ENCODE data around the gene MAP2K5.

MAP2K5 gene

GRCh38 chr15:67504796-67505195, 37.7 kb upstream of the MAP2K5 start:
- no peak overlapping the region for H3K4me3 ChIP-seq (ENCODE audit: low read depth, low read length)
- TF ChIP-seq POLR2A (IDR thresholded peaks at IDR 0.05; ENCODE audit: extremely low read depth, insufficient read length) (no peak), MYC (IDR thresholded peaks at IDR 0.05; ENCODE audit: low read depth, low read length) (no peak), MAX (IDR thresholded peaks at IDR 0.05; ENCODE audit: low read depth, low read length) (no peak), CTCF (IDR thresholded peaks at IDR 0.05; ENCODE audit: low read depth, low read length) (no peak)
- DNase-seq (ENCODE audit: low read depth): no peak

- no peak for TF ChIP-seq POLR2A (IDR thresholded peaks at IDR 0.05; ENCODE audit: extremely low read depth, insufficient read length)
- no peak for TF ChIP-seq CTCF (IDR thresholded peaks at IDR 0.05; ENCODE audit: low read depth, low read length)
- no peak for TF ChIP-seq MYC (IDR thresholded peaks at IDR 0.05; ENCODE audit: low read depth, low read length)
- no peak for TF ChIP-seq MAX (IDR thresholded peaks at IDR 0.05; ENCODE audit: low read depth, low read length)
- H3K4me3 ChIP-seq (ENCODE audit: low read depth, low read length): no peak overlapping the region
- DNase-seq (ENCODE audit: low read depth): peak; percentile 42
Measured at GRCh38 chr15:67505675-67506572, 36.6 kb upstream of the MAP2K5 start.

- no peak overlapping the region for H3K4me3 ChIP-seq (ENCODE audit: low read depth, low read length)
- DNase-seq (ENCODE audit: low read depth): peak; percentile 34
- no peak for TF ChIP-seq POLR2A (IDR thresholded peaks at IDR 0.05; ENCODE audit: extremely low read depth, insufficient read length)
- TF ChIP-seq CTCF (IDR thresholded peaks at IDR 0.05; ENCODE audit: low read depth, low read length): no peak
- TF ChIP-seq MAX (IDR thresholded peaks at IDR 0.05; ENCODE audit: low read depth, low read length): no peak
- TF ChIP-seq MYC (IDR thresholded peaks at IDR 0.05; ENCODE audit: low read depth, low read length): no peak
Measured at GRCh38 chr15:67506775-67507747, 35.4 kb upstream of the MAP2K5 start.

GRCh38 chr15:67508407-67508806, 34.1 kb upstream of the MAP2K5 start:
- DNase-seq (ENCODE audit: low read depth): no peak
- no peak overlapping the region for H3K4me3 ChIP-seq (ENCODE audit: low read depth, low read length)
- TF ChIP-seq MYC (IDR thresholded peaks at IDR 0.05; ENCODE audit: low read depth, low read length) (no peak), POLR2A (IDR thresholded peaks at IDR 0.05; ENCODE audit: extremely low read depth, insufficient read length) (no peak), CTCF (IDR thresholded peaks at IDR 0.05; ENCODE audit: low read depth, low read length) (no peak), MAX (IDR thresholded peaks at IDR 0.05; ENCODE audit: low read depth, low read length) (no peak)

GRCh38 chr15:67509918-67510317, 32.6 kb upstream of the MAP2K5 start:
- no peak overlapping the region for H3K4me3 ChIP-seq (ENCODE audit: low read depth, low read length)
- TF ChIP-seq MAX (IDR thresholded peaks at IDR 0.05; ENCODE audit: low read depth, low read length) (peak; percentile 78), MYC (IDR thresholded peaks at IDR 0.05; ENCODE audit: low read depth, low read length) (0 out of 2 replicates have a peak, but pooled peaks have one; percentile 13), CTCF (IDR thresholded peaks at IDR 0.05; ENCODE audit: low read depth, low read length) (no peak)
- DNase-seq (ENCODE audit: low read depth): peak; percentile 29
